Testis (tissue), 3 donors: Measurements from ENCODE around the gene FBXO9. TPM values are rescaled to one million over a fixed set of nuclear protein-coding genes. Genes with fewer than 3 reads are reported as not detected.

Experiments
- DNase-seq: peaks from one replicate; pipeline ENCODE4 v3.0.0-alpha.2; 2019
- H3K27ac ChIP-seq, 2 donors: fragments of 200-600 bp; sonication (generic); one replicate each; pipeline ENCODE4 v1.5.1; 2019
- H3K27me3 ChIP-seq: fragments of 200-600 bp; sonication (generic); one replicate; pipeline ENCODE4 v1.5.1; 2019
- H3K36me3 ChIP-seq: fragments of 200-600 bp; sonication (generic); one replicate; pipeline ENCODE4 v1.5.1; 2017; ENCODE audit warnings: low read depth; ENCODE audit errors: missing control alignments
- H3K4me1 ChIP-seq: fragments of 200-600 bp; sonication (generic); one replicate; pipeline ENCODE4 v1.5.1; 2019
- H3K4me3 ChIP-seq, 2 donors: fragments of 200-600 bp; sonication (generic); one replicate each; pipeline ENCODE4 v1.5.1; 2017 to 2019
- H3K9me3 ChIP-seq: fragments of 200-600 bp; sonication (generic); one replicate; pipeline ENCODE4 v1.5.1; 2017
- CTCF ChIP-seq, 3 experiments: fragments of 450-650 bp in 2 of 3; fragments of 200-600 bp in 1 of 3; sonication (generic) in 1 of 3; IDR thresholded peaks; one replicate each; pipeline ENCODE4 v1.5.1; 2016 to 2019; ENCODE audit warnings: antibody characterized with exemption in 3 of 3, mild to moderate bottlenecking in 2 of 3, moderate library complexity in 1 of 3
- POLR2A ChIP-seq: fragments of 450-650 bp; IDR thresholded peaks from one replicate; pipeline ENCODE4 v1.6.1; 2017; ENCODE audit warnings: antibody characterized with exemption, mild to moderate bottlenecking, moderate library complexity
- WGBS, 2 donors: methylation state at CpG; one replicate each; pipeline ENCODE4 v1.1.5; 2018; 5-methylcytosine and 5-hydroxymethylcytosine counted together
- intact Hi-C: fragments of 100-400 bp; cut with DNase I; formaldehyde crosslinking; loops from one replicate; pipeline ENCODE4 v1.15.1; 2023; ENCODE audit warnings: low total_unique reads
- polyA plus RNA-seq: library from polyadenylated mRNA; stranded (reverse); fragments of 350-450 nt; fragmentation: Illumina TruSeq; extraction: RNeasy Lipid Tissue Mini Kit (QIAGEN cat#74804); gene quantifications from one replicate; pipeline ENCODE4 v1.2.3, GENCODE V29; 2014; ENCODE audit warnings: low read depth, low replicate concordance; ENCODE audit not compliant: insufficient read depth
- total RNA-seq, 2 donors: library from RNA; depleted of rRNA; stranded (reverse); fragments of >200 nt; gene quantifications; one replicate each; pipeline ENCODE4 v1.2.3, GENCODE V29; 2016

FBXO9 gene
- total and polyA plus RNA-seq, 3 donors from 2014 or later = 75.1 to 81.6 (median 76.6) TPM

- H3K4me1 ChIP-seq = peaks cover 7% of the 10 kb centered on the region
- H3K36me3 ChIP-seq = no peaks in the 10 kb centered on the region
- H3K27ac ChIP-seq = peak overlapping the region; percentile 84 to 96
- intact Hi-C loops = no loop called here
- H3K9me3 ChIP-seq = no peaks in the 10 kb centered on the region
- peak overlapping the region; percentile 95 to 97 for H3K4me3 ChIP-seq
- 1 to 5% methylated on average over 7 to 19 of the region's 19 CpGs for WGBS, 2 donors
- H3K27me3 ChIP-seq = no peaks in the 10 kb centered on the region
- no peak for TF ChIP-seq POLR2A
- no peak for TF ChIP-seq CTCF (IDR thresholded peaks at IDR 0.05)
- DNase-seq = no peak
These were observed 843 bp downstream of the FBXO9 start for GRCh38 chr6:53066077-53066417.

GRCh38 chr6:53066874-53067706 lies 1.9 kb downstream of the FBXO9 start:
- no peak for DNase-seq
- Histone ChIP-seq H3K27me3 (no peaks in the 10 kb centered on the region), H3K4me3 (no peak overlapping the region), H3K9me3 (no peaks in the 10 kb centered on the region), H3K36me3 (no peaks in the 10 kb centered on the region), H3K27ac (peak overlapping the region in 1 of 2 donors; percentile 84), H3K4me1 (peaks cover 7% of the 10 kb centered on the region)
- TF ChIP-seq POLR2A (no peak), CTCF (IDR thresholded peaks at IDR 0.05) (no peak)
- WGBS, 2 donors = 68 to 70% methylated on average over 4 of the region's 4 CpGs
- intact Hi-C loops = no loop called here

GRCh38 chr6:53067849-53068361 lies 2.7 kb downstream of the FBXO9 start:
- H3K27ac ChIP-seq = no peak overlapping the region
- H3K36me3 ChIP-seq = no peaks in the 10 kb centered on the region
- H3K27me3 ChIP-seq = no peaks in the 10 kb centered on the region
- DNase-seq = no peak
- H3K9me3 ChIP-seq = no peaks in the 10 kb centered on the region
- H3K4me3 ChIP-seq = no peak overlapping the region
- intact Hi-C loops = no loop called here
- no peak for TF ChIP-seq CTCF (IDR thresholded peaks at IDR 0.05)
- TF ChIP-seq POLR2A = no peak
- peaks cover 3% of the 10 kb centered on the region for H3K4me1 ChIP-seq
- 89 to 91% methylated on average over 1 of the region's 1 CpG for WGBS, 2 donors

- Histone ChIP-seq H3K36me3 (no peaks in the 10 kb centered on the region), H3K4me1 (peaks cover 3% of the 10 kb centered on the region), H3K27me3 (no peaks in the 10 kb centered on the region), H3K9me3 (no peaks in the 10 kb centered on the region), H3K4me3 (no peak overlapping the region), H3K27ac (no peak overlapping the region)
- WGBS, 2 donors = 46 to 56% methylated on average over 1 of the region's 1 CpG
- no peak for DNase-seq
- TF ChIP-seq CTCF (IDR thresholded peaks at IDR 0.05) (no peak), POLR2A (no peak)
- intact Hi-C loops = no loop called here
These were observed 4.2 kb downstream of the FBXO9 start for GRCh38 chr6:53069427-53069826.

- Histone ChIP-seq H3K9me3 (no peaks in the 10 kb centered on the region), H3K36me3 (no peaks in the 10 kb centered on the region), H3K27me3 (no peaks in the 10 kb centered on the region), H3K27ac (no peak overlapping the region), H3K4me1 (peaks cover 3% of the 10 kb centered on the region), H3K4me3 (no peak overlapping the region)
- 59 to 71% methylated on average over 1 of the region's 1 CpG for WGBS, 2 donors
- intact Hi-C loops = no loop called here
- no peak for DNase-seq
- TF ChIP-seq CTCF (IDR thresholded peaks at IDR 0.05) (no peak), POLR2A (no peak)
These were observed 5.6 kb downstream of the FBXO9 start for GRCh38 chr6:53070806-53071205.
